ENCODE results near the gene PLET1. TPM values are rescaled to one million over a fixed set of nuclear protein-coding genes. Genes with fewer than 3 reads are reported as not detected.
"Not testable (repeated sequence)": the region's sequence is repeated elsewhere in the genome, so short reads cannot be mapped to it uniquely, and the experiment has no call there.

The PLET1 gene
- total and polyA plus RNA-seq, 2 of the 8 experiments (the other 6 are each of a cell fraction or from before 2014, with no cell fraction given), result not detected

DNA sequence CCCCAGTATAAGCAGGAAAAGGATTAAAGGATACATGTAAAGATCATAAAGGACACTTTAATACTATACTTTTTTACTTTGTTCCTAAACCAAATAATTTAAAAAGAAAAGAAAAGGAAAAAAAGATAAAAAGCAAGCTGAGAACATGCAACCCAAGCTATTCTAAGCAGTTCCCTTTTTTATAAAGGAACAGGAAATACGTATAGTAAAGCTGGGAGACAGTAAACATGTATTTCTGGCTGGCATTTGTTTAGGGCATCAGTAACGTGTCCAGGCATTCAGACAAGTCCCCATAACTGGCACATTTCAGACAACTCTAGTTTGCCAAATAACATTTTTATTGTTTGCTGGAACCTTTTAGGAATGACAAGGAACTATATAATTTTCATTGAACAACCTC lies 60.4 kb downstream of the PLET1 start (continued):
- TF ChIP-seq SP1 (IDR thresholded peaks at IDR 0.05; ENCODE audit: low read depth, low read length) (no peak), RBBP5 (IDR thresholded peaks at IDR 0.05; ENCODE audit: borderline replicate concordance, low read depth, low read length) (no peak), HDAC6 (IDR thresholded peaks at IDR 0.05; ENCODE audit: low read depth, low read length) (no peak)

DNA sequence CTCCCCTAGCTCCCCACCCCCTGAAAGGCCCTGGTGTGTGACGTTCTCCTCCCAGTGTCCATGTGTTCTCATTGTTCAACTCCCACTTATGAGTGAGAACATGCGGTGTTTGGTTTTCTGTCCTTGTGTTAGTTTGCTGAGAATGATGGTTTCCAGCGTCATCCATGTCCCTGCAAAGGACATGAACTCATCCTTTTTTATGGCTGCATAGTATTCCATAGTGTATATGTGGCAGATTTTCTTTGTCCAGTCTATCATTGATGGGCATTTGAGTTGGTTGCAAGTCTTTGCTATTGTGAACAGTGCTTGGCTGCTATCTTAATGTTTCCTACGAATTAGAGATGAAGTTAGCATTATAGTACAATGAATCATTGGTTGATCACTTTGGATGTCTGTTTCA lies 61.6 kb downstream of the PLET1 start:
- H3K79me2 ChIP-seq (ENCODE audit: control insufficient read depth in 1 of 2, insufficient read depth in 2 of 2, low read length in 2 of 2); POLR2A ChIA-PET (ENCODE audit: partially characterized antibody); H3K4me1 ChIP-seq (replicated peaks in 1 of 4; ENCODE audit: control insufficient read depth in 3 of 4, insufficient read depth in 4 of 4, low read length in 3 of 4); H2BK12ac ChIP-seq (ENCODE audit: low read depth, low read length); H2AK5ac ChIP-seq (ENCODE audit: low read depth, low read length); H2BK120ac ChIP-seq (replicated peaks; ENCODE audit: low read depth, low read length); H4K5ac ChIP-seq (ENCODE audit: insufficient read length, low read depth, low read length); H3K23me2 ChIP-seq (ENCODE audit: low read depth, low read length); H2BK15ac ChIP-seq (ENCODE audit: low read length); H3K36me3 ChIP-seq (ENCODE audit: control insufficient read depth in 2 of 4, insufficient read depth in 4 of 4, low read length in 3 of 4); H3K4ac ChIP-seq (replicated peaks; ENCODE audit: insufficient read length, low read depth, low read length); H2BK5ac ChIP-seq (ENCODE audit: low read depth, low read length); H3K9me3 ChIP-seq (ENCODE audit: insufficient read depth in 2 of 2, low read depth in 1 of 2, low read length in 1 of 2); H4K91ac ChIP-seq (replicated peaks; ENCODE audit: insufficient read length, low read length); H3K9ac ChIP-seq (replicated peaks in 1 of 4; ENCODE audit: extremely low read depth in 1 of 4, low read depth in 3 of 4, low read length in 3 of 4); H3K4me3 ChIP-seq (ENCODE audit: extremely low read depth in 1 of 4, insufficient read depth in 2 of 4, low read depth in 3 of 4, low read length in 4 of 4); H3K79me1 ChIP-seq (ENCODE audit: low read depth, low read length); H3K18ac ChIP-seq (ENCODE audit: extremely low read depth, low read length); DNase-seq (ENCODE audit: low read depth in 1 of 2, low spot score in 2 of 2); H2BK20ac ChIP-seq (ENCODE audit: low read length); H4K20me1 ChIP-seq (replicated peaks in 1 of 2; ENCODE audit: control insufficient read depth in 1 of 2, insufficient read depth in 2 of 2, low read length in 2 of 2); FAIRE-seq; H3K27me3 ChIP-seq (replicated peaks in 1 of 4; ENCODE audit: control insufficient read depth in 3 of 4, extremely low read depth in 1 of 4, insufficient read depth in 3 of 4, low read length in 3 of 4); H3K14ac ChIP-seq (ENCODE audit: insufficient read length); H4K8ac ChIP-seq (ENCODE audit: extremely low read depth, insufficient read depth, low read length); H3K23ac ChIP-seq (ENCODE audit: insufficient read length); H3K27ac ChIP-seq (ENCODE audit: low read depth, low read length); H3K4me2 ChIP-seq (ENCODE audit: insufficient read depth in 1 of 2, low read depth in 2 of 2, low read length in 2 of 2); H3K56ac ChIP-seq (replicated peaks; ENCODE audit: insufficient read length, low read depth, low read length); H2AFZ ChIP-seq (ENCODE audit: low read length): not testable (repeated sequence)
- 81% methylated on average over 4 of the region's 4 CpGs; no CpG with 5 or more reads in 1 of the 2 experiments for WGBS, 2 experiments (ENCODE audit: extremely low coverage in 1 of 2, insufficient coverage in 1 of 2, insufficient read length in 1 of 2, insufficient replicate concordance in 2 of 2, low coverage in 1 of 2, low lambda C conversion rate in 2 of 2, missing lambda C conversion rate in 1 of 2)
- CTCF ChIA-PET (ENCODE audit: partially characterized antibody), result interaction anchor here (0.6 to 0.8 kb wide), 2 partner anchors 24 to 665 kb away, joined by 3 read pairs; partner anchors contain the start of gene BCO2
